MM.1S (cell line): ENCODE results near the gene IGFBP4.

Experiments
- DNase-seq: peaks from one replicate; pipeline ENCODE4 v3.0.0-alpha.2; 2015
- H2AFZ ChIP-seq: fragments of 300-600 bp; sonication (generic); 2 replicates; pipeline ENCODE4 v1.6.0; 2016; ENCODE audit warnings: antibody characterized with exemption, low read length
- H3F3A ChIP-seq: fragments of 300-600 bp; sonication (generic); 2 replicates; pipeline ENCODE4 v1.6.1; 2016; ENCODE audit warnings: mild to moderate bottlenecking, antibody characterized with exemption, low read length, moderate library complexity, mixed read lengths; ENCODE audit not compliant: insufficient read depth
- H3K27ac ChIP-seq: fragments of 300-600 bp; sonication (generic); 2 replicates; pipeline ENCODE4 v1.5.1; 2016; ENCODE audit warnings: mild to moderate bottlenecking, low read length
- H3K27me3 ChIP-seq: fragments of 300-600 bp; sonication (generic); replicated peaks from 2 replicates; pipeline ENCODE4 v1.6.0; 2016; ENCODE audit warnings: low read length; ENCODE audit not compliant: insufficient read depth
- H3K36me3 ChIP-seq: fragments of 300-600 bp; sonication (generic); replicated peaks from 2 replicates; pipeline ENCODE4 v1.6.1; 2016; ENCODE audit warnings: mild to moderate bottlenecking, low read length, mixed read lengths; ENCODE audit not compliant: insufficient read depth
- H3K4me1 ChIP-seq: fragments of 300-600 bp; sonication (generic); 2 replicates; pipeline ENCODE4 v1.6.1; 2016; ENCODE audit warnings: low read length, mixed read lengths
- H3K4me2 ChIP-seq: fragments of 300-600 bp; sonication (generic); 2 replicates; pipeline ENCODE4 v1.6.0; 2016; ENCODE audit warnings: low read depth, low read length
- H3K4me3 ChIP-seq: fragments of 300-600 bp; sonication (generic); 2 replicates; pipeline ENCODE4 v1.5.1; 2016; ENCODE audit warnings: low read length, mixed read lengths
- H3K79me2 ChIP-seq: fragments of 300-600 bp; sonication (generic); 2 replicates; pipeline ENCODE4 v1.6.1; 2016; ENCODE audit warnings: mixed run types, low read length, mixed read lengths
- H3K9ac ChIP-seq: fragments of 300-600 bp; sonication (generic); 2 replicates; pipeline ENCODE4 v1.6.1; 2016; ENCODE audit warnings: low read length, mixed read lengths
- H3K9me2 ChIP-seq: fragments of 300-600 bp; sonication (generic); replicated peaks from 2 replicates; pipeline ENCODE4 v1.6.1; 2016; ENCODE audit warnings: mild to moderate bottlenecking, low read length, mixed read lengths; ENCODE audit not compliant: insufficient read depth
- H3K9me3 ChIP-seq: fragments of 300-600 bp; sonication (generic); replicated peaks from 2 replicates; pipeline ENCODE4 v1.6.1; 2016; ENCODE audit warnings: mild to moderate bottlenecking, low read length, mixed read lengths; ENCODE audit not compliant: insufficient read depth
- H4K20me1 ChIP-seq: fragments of 300-600 bp; sonication (generic); 2 replicates; pipeline ENCODE4 v1.6.1; 2016; ENCODE audit warnings: mild to moderate bottlenecking, low read length, moderate library complexity, mixed read lengths; ENCODE audit not compliant: insufficient read depth
- CTCF ChIP-seq: fragments of 300-600 bp; sonication (generic); IDR thresholded peaks from 2 replicates; pipeline ENCODE4 v1.5.1; 2016; ENCODE audit warnings: antibody characterized with exemption, low read length, mixed read lengths
- EZH2 ChIP-seq: fragments of 300-600 bp; sonication (generic); optimal IDR thresholded peaks from 2 replicates; pipeline ENCODE3; 2017; ENCODE audit warnings: low read depth, mild to moderate bottlenecking, antibody characterized with exemption, low read length, mixed read lengths
- EZH2phosphoT487 ChIP-seq: fragments of 300-600 bp; sonication (generic); IDR thresholded peaks from 2 replicates; pipeline ENCODE4 v1.6.1; 2018; ENCODE audit warnings: antibody characterized with exemption, low read length

IGFBP4 gene

GRCh38 chr17:40474419-40475002 is 31.3 kb downstream of the IGFBP4 start:
- H2AFZ ChIP-seq = no peak overlapping the region
- H3K4me2 ChIP-seq = no peak overlapping the region
- no peaks in the 10 kb centered on the region for H3K9me3 ChIP-seq
- peaks cover 35% of the 10 kb centered on the region for H3K27me3 ChIP-seq
- no peaks in the 10 kb centered on the region for H3K36me3 ChIP-seq
- no peak overlapping the region for H3K4me3 ChIP-seq
- no peak for TF ChIP-seq EZH2
- TF ChIP-seq EZH2phosphoT487 = no peak
- TF ChIP-seq CTCF = no peak
- H3K9ac ChIP-seq = no peak overlapping the region
- no peaks in the 10 kb centered on the region for H3F3A ChIP-seq
- no peaks in the 10 kb centered on the region for H3K9me2 ChIP-seq
- H4K20me1 ChIP-seq = no peaks in the 10 kb centered on the region
- H3K79me2 ChIP-seq = no peaks in the 10 kb centered on the region
- no peak overlapping the region for H3K27ac ChIP-seq
- no peaks in the 10 kb centered on the region for H3K4me1 ChIP-seq
- DNase-seq = no peak

DNA sequence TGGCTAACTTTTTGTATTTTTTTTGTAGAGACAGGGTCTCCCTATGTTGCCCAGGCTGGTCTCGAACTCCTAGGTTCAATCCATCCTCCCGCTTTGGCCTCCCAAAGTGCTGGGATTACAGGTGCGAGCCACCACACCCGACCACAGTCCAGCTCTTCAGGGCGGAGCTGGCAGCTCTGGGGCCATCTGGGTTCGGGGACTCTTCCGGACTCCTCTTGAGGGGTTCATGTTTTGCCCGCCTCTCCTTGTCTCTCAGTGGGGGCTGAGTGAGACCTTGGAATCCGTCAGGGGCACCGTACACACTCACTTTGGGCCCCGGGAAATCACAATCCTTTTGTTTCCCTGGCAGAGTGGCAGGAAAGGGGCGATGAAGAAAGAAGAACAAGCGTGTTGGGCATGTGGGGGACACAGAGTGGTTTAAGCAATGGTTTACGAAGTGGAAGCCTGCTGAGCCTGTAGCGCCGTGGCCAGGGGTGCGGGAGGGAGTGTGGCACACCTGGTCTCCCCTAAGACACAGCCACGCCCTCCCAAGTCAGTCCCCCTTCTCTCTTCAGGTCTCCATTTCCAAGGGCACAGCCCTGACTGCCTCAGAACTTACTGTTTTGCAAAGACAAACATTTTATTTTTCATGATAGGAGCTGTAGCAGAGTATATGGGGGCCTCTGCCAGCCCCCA is 32.1 kb downstream of the IGFBP4 start:
- no peak for DNase-seq
- TF ChIP-seq EZH2phosphoT487 = no peak
- no peak for TF ChIP-seq CTCF
- TF ChIP-seq EZH2 = no peak
- Histone ChIP-seq H3K9me3 (no peaks in the 10 kb centered on the region), H3K4me2 (no peak overlapping the region), H3K36me3 (no peaks in the 10 kb centered on the region), H2AFZ (no peak overlapping the region), H3K4me1 (no peaks in the 10 kb centered on the region), H3K4me3 (no peak overlapping the region), H4K20me1 (no peaks in the 10 kb centered on the region), H3K27ac (no peak overlapping the region), H3K79me2 (no peaks in the 10 kb centered on the region), H3K9me2 (no peaks in the 10 kb centered on the region), H3K27me3 (peaks cover 28% of the 10 kb centered on the region), H3F3A (no peaks in the 10 kb centered on the region), H3K9ac (no peak overlapping the region)

- H3K27me3 ChIP-seq = peaks cover 21% of the 10 kb centered on the region
- TF ChIP-seq CTCF = no peak
- no peak for TF ChIP-seq EZH2
- TF ChIP-seq EZH2phosphoT487 = no peak
Observed at GRCh38 chr17:40477796-40478195, 34.5 kb downstream of the IGFBP4 start.

More at GRCh38 chr17:40477796-40478195, 34.5 kb downstream of the IGFBP4 start:
- Histone ChIP-seq H2AFZ (no peak overlapping the region), H3K79me2 (no peaks in the 10 kb centered on the region), H3K9me2 (no peaks in the 10 kb centered on the region), H3K4me2 (no peak overlapping the region), H3K36me3 (no peaks in the 10 kb centered on the region), H3F3A (no peaks in the 10 kb centered on the region), H3K4me3 (no peak overlapping the region), H3K9ac (no peak overlapping the region), H4K20me1 (no peaks in the 10 kb centered on the region), H3K4me1 (no peaks in the 10 kb centered on the region), H3K27ac (no peak overlapping the region), H3K9me3 (no peaks in the 10 kb centered on the region)
- no peak for DNase-seq
